AG09319 (cell line): Measurements from ENCODE around the gene ZNRF3.
"Not testable (repeated sequence)": the region's sequence is repeated elsewhere in the genome, so short reads cannot be mapped to it uniquely, and the experiment has no call there.

Experiments used
- DNase-seq: peaks from one replicate; pipeline ENCODE4 v3.0.0-alpha.2; 2010; ENCODE audit warnings: low read depth; ENCODE audit errors: extremely low read depth
- CTCF ChIP-seq: IDR thresholded peaks from 2 replicates; pipeline ENCODE4 v1.5.1; 2011; ENCODE audit warnings: low read depth, mild to moderate bottlenecking, inconsistent platforms, low read length, moderate library complexity

ZNRF3 gene

GRCh38 chr22:28902490-28902889, 19.1 kb downstream of the ZNRF3 start:
- TF ChIP-seq CTCF, result no peak
- no peak for DNase-seq

- no peak for TF ChIP-seq CTCF
- DNase-seq, result no peak
Measured at GRCh38 chr22:28903080-28903479, 19.7 kb downstream of the ZNRF3 start.

- no peak for TF ChIP-seq CTCF
- DNase-seq, result no peak
Measured at GRCh38 chr22:28903729-28904128, 20.4 kb downstream of the ZNRF3 start.

- no peak for TF ChIP-seq CTCF
- DNase-seq, result no peak
Measured at GRCh38 chr22:28904211-28904896, 21.0 kb downstream of the ZNRF3 start.

GRCh38 chr22:28905256-28905832, 22.0 kb downstream of the ZNRF3 start:
- no peak for DNase-seq
- TF ChIP-seq CTCF, result no peak

GRCh38 chr22:28906312-28906711, 22.9 kb downstream of the ZNRF3 start:
- DNase-seq, result no peak
- no peak for TF ChIP-seq CTCF

GRCh38 chr22:28907311-28908008, 24.1 kb downstream of the ZNRF3 start:
- no peak for DNase-seq
- no peak for TF ChIP-seq CTCF

GRCh38 chr22:28908810-28909209, 25.4 kb downstream of the ZNRF3 start:
- not testable (repeated sequence) for DNase-seq
